Activated CD8-positive, alpha-beta T cell treated with anti-CD3 and anti-CD28 coated beads for 36 hours (primary cell): ENCODE measurements around the gene TMEM178A. TPM values are rescaled to one million over a fixed set of nuclear protein-coding genes. Genes with fewer than 3 reads are reported as not detected.
A peak's percentile ranks its signal among the peaks of the same experiment; 100 is the strongest.

ENCODE experiments used
- ATAC-seq: fragments of 200-7000 bp; cut with Tn5 transposase; one replicate; pipeline ENCODE4 v1.10.0; 2021; ENCODE audit warnings: mild to moderate bottlenecking, moderate library complexity
- CTCF ChIA-PET: fragments of 350-600 bp; sonication (Branson Sonifier 250); formaldehyde crosslinking; loops from one replicate; lab custom pipeline; 2021; ENCODE audit warnings: antibody characterized with exemption; lab: Charles Lee
- POLR2A ChIA-PET: fragments of 350-600 bp; sonication (Branson Sonifier 250); formaldehyde crosslinking; loops from one replicate; lab custom pipeline; 2021; ENCODE audit warnings: antibody characterized with exemption; lab: Charles Lee
- DNase-seq: peaks from one replicate; pipeline ENCODE4 v3.0.0-alpha.2; 2020
- H3K27ac Mint-ChIP-seq: one replicate; pipeline ENCODE4 v1.8.0; 2021; ENCODE audit warnings: mild to moderate bottlenecking, mixed read lengths
- H3K27me3 Mint-ChIP-seq: one replicate; pipeline ENCODE4 v1.8.0; 2021; ENCODE audit warnings: mixed read lengths
- H3K36me3 Mint-ChIP-seq: one replicate; pipeline ENCODE4 v1.8.0; 2021; ENCODE audit warnings: low read depth, mixed read lengths
- H3K4me1 Mint-ChIP-seq: one replicate; pipeline ENCODE4 v1.8.0; 2021; ENCODE audit warnings: low read depth, mixed read lengths
- H3K4me3 Mint-ChIP-seq: one replicate; pipeline ENCODE4 v1.8.0; 2021; ENCODE audit warnings: mild to moderate bottlenecking, moderate library complexity, mixed read lengths
- H3K9me3 Mint-ChIP-seq: one replicate; pipeline ENCODE4 v1.8.0; 2021; ENCODE audit warnings: mixed read lengths
- CTCF ChIP-seq: fragments of 200-600 bp; IDR thresholded peaks from one replicate; pipeline ENCODE4 v1.8.0; 2022; ENCODE audit warnings: antibody characterized with exemption, mild to moderate bottlenecking
- intact Hi-C: fragments of 100-400 bp; cut with micrococcal nuclease; formaldehyde crosslinking; loops from one replicate; pipeline ENCODE4 v1.10.0; 2022
- total RNA-seq, 2 experiments: library from RNA; stranded (reverse); gene quantifications; one replicate each; pipeline ENCODE4 v1.2.3, GENCODE V29; 2021

Gene TMEM178A
- under 1 TPM; 0.23 to 0.31 TPM for total RNA-seq

- Mint-ChIP-seq H3K9me3 (no peaks in the 10 kb centered on the region), H3K4me1 (peaks cover 6% of the 10 kb centered on the region), H3K36me3 (no peaks in the 10 kb centered on the region), H3K4me3 (peak within 1 kb of the TSS; percentile 71), H3K27ac (no peak within 1 kb of the TSS), H3K27me3 (peaks cover 57% of the 10 kb centered on the region)
- ChIA-PET POLR2A (no interaction called here), CTCF (no interaction called here)
- intact Hi-C loops: no loop called here
- no peak for TF ChIP-seq CTCF
- DNase-seq (peak; percentile 17), ATAC-seq (peak; percentile 64)
Observed at GRCh38 chr2:39665811-39666490, at the start of gene TMEM178A. Gene TMEM178A (plus strand): TSS chr2:39665917. CDS start chr2:39665975, 58 bp downstream.

- CTCF ChIA-PET: interaction anchor here (1.2 kb wide), 1 partner anchor 16 kb away, joined by 3 read pairs; no protein-coding TSS in a partner anchor
- no peak for ATAC-seq
- TF ChIP-seq CTCF: no peak
Observed at GRCh38 chr2:39618236-39618635, 47.5 kb upstream of the TMEM178A start.

GRCh38 chr2:39618736-39619135 lies 47.0 kb upstream of the TMEM178A start:
- no peak for TF ChIP-seq CTCF
- no peak for DNase-seq
- ATAC-seq: no peak
- Mint-ChIP-seq H3K27ac (no peak overlapping the region), H3K27me3 (peaks cover 24% of the 10 kb centered on the region), H3K4me3 (no peak overlapping the region), H3K36me3 (no peaks in the 10 kb centered on the region), H3K4me1 (peaks cover 5% of the 10 kb centered on the region), H3K9me3 (no peaks in the 10 kb centered on the region)
- ChIA-PET POLR2A (no interaction called here), CTCF (interaction anchor here (1.2 kb wide), 1 partner anchor 15 kb away, joined by 3 read pairs; no protein-coding TSS in a partner anchor)
- intact Hi-C loops: no loop called here

More at GRCh38 chr2:39618236-39618635, 47.5 kb upstream of the TMEM178A start:
- intact Hi-C loops: no loop called here
- peaks cover 5% of the 10 kb centered on the region for H3K4me1 Mint-ChIP-seq
- H3K4me3 Mint-ChIP-seq: no peak overlapping the region
- peaks cover 24% of the 10 kb centered on the region for H3K27me3 Mint-ChIP-seq
- no peaks in the 10 kb centered on the region for H3K9me3 Mint-ChIP-seq
- no peak overlapping the region for H3K27ac Mint-ChIP-seq
- POLR2A ChIA-PET: interaction anchor here (0.9 kb wide), 1 partner anchor 8 kb away, joined by 3 read pairs; no protein-coding TSS in a partner anchor
- no peaks in the 10 kb centered on the region for H3K36me3 Mint-ChIP-seq
- no peak for DNase-seq

- peak; percentile 50 for DNase-seq
- ChIA-PET CTCF (no interaction called here), POLR2A (no interaction called here)
- no peak for TF ChIP-seq CTCF
- intact Hi-C loops: no loop called here
- Mint-ChIP-seq H3K9me3 (no peaks in the 10 kb centered on the region), H3K4me3 (no peak overlapping the region), H3K36me3 (no peaks in the 10 kb centered on the region), H3K27ac (no peak overlapping the region), H3K4me1 (peaks cover 5% of the 10 kb centered on the region), H3K27me3 (peaks cover 25% of the 10 kb centered on the region)
- ATAC-seq: no peak
Observed at GRCh38 chr2:39620067-39620466, 45.6 kb upstream of the TMEM178A start.

- intact Hi-C loops: no loop called here
- no peaks in the 10 kb centered on the region for H3K36me3 Mint-ChIP-seq
- H3K27me3 Mint-ChIP-seq: peaks cover 22% of the 10 kb centered on the region
- H3K4me3 Mint-ChIP-seq: no peak overlapping the region
- DNase-seq (no peak), ATAC-seq (no peak)
- no peak for TF ChIP-seq CTCF
- ChIA-PET CTCF (no interaction called here), POLR2A (no interaction called here)
- no peak overlapping the region for H3K27ac Mint-ChIP-seq
- H3K4me1 Mint-ChIP-seq: peaks cover 5% of the 10 kb centered on the region
- no peaks in the 10 kb centered on the region for H3K9me3 Mint-ChIP-seq
Observed at GRCh38 chr2:39621596-39621995, 44.1 kb upstream of the TMEM178A start.
